ENCODE measurements around the gene ARHGEF37.
"Not testable (repeated sequence)": the region's sequence is repeated elsewhere in the genome, so short reads cannot be mapped to it uniquely, and the experiment has no call there.

The ARHGEF37 gene

GRCh38 chr5:149595105-149595504 lies 13.8 kb downstream of the ARHGEF37 start:
- DNase-seq; in situ Hi-C loops (cut with HindIII; ENCODE audit: low pct_ligation_motif_present, low pct_unique_long_range_greater_than_20kb, low sequenced_read_pairs): not testable (repeated sequence)

DNA sequence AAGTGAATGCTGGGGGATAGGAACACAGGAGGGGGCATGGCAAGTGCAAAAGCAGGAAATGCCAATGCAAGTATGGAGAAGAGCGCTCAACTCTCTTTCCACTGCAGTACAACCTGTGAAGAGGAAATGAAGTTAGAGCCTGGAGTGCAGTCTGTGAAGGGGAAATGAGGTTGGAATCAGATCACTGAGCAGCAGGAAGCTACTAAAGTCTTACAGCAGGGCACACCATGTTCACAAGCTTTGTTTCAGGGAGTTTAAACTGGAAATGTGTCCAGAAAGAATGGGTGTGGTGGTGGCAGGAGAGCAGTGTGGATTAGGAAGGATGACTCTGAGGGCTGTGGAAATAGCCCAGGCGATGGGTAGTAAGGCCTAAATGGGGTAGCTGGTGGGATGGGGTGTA lies 15.4 kb downstream of the ARHGEF37 start:
- in situ Hi-C loops (cut with HindIII; ENCODE audit: low pct_ligation_motif_present, low pct_unique_long_range_greater_than_20kb, low sequenced_read_pairs): no loop called here
- DNase-seq: no peak

DNA sequence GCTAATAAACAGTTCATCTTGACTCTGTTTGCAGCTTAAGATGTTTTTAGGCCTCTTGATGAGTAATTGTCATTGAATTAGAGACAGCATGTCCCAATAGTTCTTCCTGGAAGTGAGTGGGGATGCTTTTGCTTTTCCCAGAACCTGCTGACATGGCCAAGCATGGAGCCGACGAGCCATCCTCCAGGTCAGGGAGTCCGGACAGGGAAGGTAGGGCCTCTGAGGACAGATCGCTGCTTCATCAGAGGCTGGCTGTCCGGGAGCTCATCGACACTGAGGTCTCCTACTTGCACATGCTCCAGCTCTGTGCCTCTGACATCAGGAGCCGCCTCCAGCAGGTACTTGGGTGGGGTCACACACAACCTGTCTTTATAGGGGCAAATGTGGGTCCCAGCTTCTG lies 16.3 kb downstream of the ARHGEF37 start:
- in situ Hi-C loops (cut with HindIII; ENCODE audit: low pct_ligation_motif_present, low pct_unique_long_range_greater_than_20kb, low sequenced_read_pairs): no loop called here
- DNase-seq: no peak

- in situ Hi-C loops (cut with HindIII; ENCODE audit: low pct_ligation_motif_present, low pct_unique_long_range_greater_than_20kb, low sequenced_read_pairs); DNase-seq: not testable (repeated sequence)
Observed at GRCh38 chr5:149598234-149598633, 16.9 kb downstream of the ARHGEF37 start.

GRCh38 chr5:149598966-149599365 lies 17.7 kb downstream of the ARHGEF37 start:
- no peak for DNase-seq
- in situ Hi-C loops (cut with HindIII; ENCODE audit: low pct_ligation_motif_present, low pct_unique_long_range_greater_than_20kb, low sequenced_read_pairs): no loop called here

DNA sequence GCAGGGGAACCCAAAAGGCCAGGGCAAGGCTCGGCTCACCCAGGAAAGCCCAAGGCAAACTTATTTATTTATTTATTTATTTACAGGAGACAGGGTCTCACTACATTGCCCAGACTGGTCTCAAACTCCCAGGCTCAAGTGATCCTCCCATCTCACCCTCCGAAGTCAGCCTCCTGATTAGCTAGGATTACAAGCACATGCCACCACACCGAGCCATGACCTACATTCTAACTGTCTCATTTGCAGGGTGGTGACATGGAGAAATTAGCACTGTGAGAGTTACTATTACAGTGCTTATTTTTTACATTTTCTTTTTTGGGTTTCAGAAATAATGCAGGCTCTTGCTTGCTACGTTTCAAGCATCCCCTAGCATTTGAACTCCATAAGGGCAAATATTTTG lies 18.1 kb downstream of the ARHGEF37 start:
- in situ Hi-C loops (cut with HindIII; ENCODE audit: low pct_ligation_motif_present, low pct_unique_long_range_greater_than_20kb, low sequenced_read_pairs): no loop called here
- no peak for DNase-seq

DNA sequence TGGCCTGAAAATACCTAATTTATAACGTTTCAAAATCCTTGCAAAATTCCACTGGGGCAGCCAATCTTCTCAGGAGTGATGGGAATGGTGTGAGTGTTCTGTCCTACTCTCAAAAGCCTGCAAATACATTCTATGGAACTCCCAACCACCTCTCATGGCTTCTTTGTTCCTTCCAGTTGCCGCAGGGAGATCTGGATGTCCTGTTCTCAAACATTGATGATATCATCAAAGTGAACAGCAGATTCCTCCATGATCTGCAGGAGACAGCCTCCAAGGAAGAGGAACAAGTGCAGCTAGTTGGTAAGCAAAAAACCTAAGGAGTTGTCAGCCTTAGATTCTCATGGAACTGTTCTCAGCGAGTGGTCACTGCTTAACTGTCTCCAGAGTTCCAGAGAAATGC lies 19.6 kb downstream of the ARHGEF37 start:
- DNase-seq: no peak
- in situ Hi-C loops (cut with HindIII; ENCODE audit: low pct_ligation_motif_present, low pct_unique_long_range_greater_than_20kb, low sequenced_read_pairs): no loop called here

DNA sequence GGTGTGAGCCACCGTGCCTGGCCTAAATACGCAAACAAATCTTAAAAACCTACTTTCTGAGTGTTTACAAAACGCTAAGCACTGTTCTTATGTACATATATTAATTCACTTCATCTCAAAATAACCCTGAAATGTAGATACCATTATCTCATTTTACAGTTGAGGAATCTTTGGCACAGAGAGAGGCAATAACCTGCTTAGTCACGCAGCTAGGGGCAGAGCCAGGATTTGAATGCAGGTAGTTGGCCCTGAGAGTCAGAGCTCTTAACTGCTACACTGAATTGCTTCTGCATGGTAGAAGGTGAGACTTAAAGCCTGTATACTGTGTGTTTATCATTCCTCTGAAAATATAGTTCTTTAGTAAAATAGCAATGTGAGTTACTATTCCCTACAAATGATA lies 21.9 kb downstream of the ARHGEF37 start:
- in situ Hi-C loops (cut with HindIII; ENCODE audit: low pct_ligation_motif_present, low pct_unique_long_range_greater_than_20kb, low sequenced_read_pairs): no loop called here
- DNase-seq: no peak

GRCh38 chr5:149603920-149604319 lies 22.6 kb downstream of the ARHGEF37 start:
- no peak for DNase-seq
- in situ Hi-C loops (cut with HindIII; ENCODE audit: low pct_ligation_motif_present, low pct_unique_long_range_greater_than_20kb, low sequenced_read_pairs): no loop called here

GRCh38 chr5:149604321-149604720 lies 23.0 kb downstream of the ARHGEF37 start:
- in situ Hi-C loops (cut with HindIII; ENCODE audit: low pct_ligation_motif_present, low pct_unique_long_range_greater_than_20kb, low sequenced_read_pairs): no loop called here
- DNase-seq: no peak

GRCh38 chr5:149605354-149605997 lies 24.2 kb downstream of the ARHGEF37 start:
- in situ Hi-C loops (cut with HindIII; ENCODE audit: low pct_ligation_motif_present, low pct_unique_long_range_greater_than_20kb, low sequenced_read_pairs): no loop called here
- DNase-seq: no peak

GRCh38 chr5:149605998-149606724 lies 24.9 kb downstream of the ARHGEF37 start:
- peak; percentile 50 for DNase-seq
- in situ Hi-C loops (cut with HindIII; ENCODE audit: low pct_ligation_motif_present, low pct_unique_long_range_greater_than_20kb, low sequenced_read_pairs): no loop called here

- in situ Hi-C loops (cut with HindIII; ENCODE audit: low pct_ligation_motif_present, low pct_unique_long_range_greater_than_20kb, low sequenced_read_pairs): no loop called here
- no peak for DNase-seq
Observed at GRCh38 chr5:149608936-149609545, 27.7 kb downstream of the ARHGEF37 start.

GRCh38 chr5:149609640-149610219 lies 28.4 kb downstream of the ARHGEF37 start:
- no peak for DNase-seq
- in situ Hi-C loops (cut with HindIII; ENCODE audit: low pct_ligation_motif_present, low pct_unique_long_range_greater_than_20kb, low sequenced_read_pairs): no loop called here

GRCh38 chr5:149610589-149611255 lies 29.4 kb downstream of the ARHGEF37 start:
- in situ Hi-C loops (cut with HindIII; ENCODE audit: low pct_ligation_motif_present, low pct_unique_long_range_greater_than_20kb, low sequenced_read_pairs): no loop called here
- no peak for DNase-seq

DNA sequence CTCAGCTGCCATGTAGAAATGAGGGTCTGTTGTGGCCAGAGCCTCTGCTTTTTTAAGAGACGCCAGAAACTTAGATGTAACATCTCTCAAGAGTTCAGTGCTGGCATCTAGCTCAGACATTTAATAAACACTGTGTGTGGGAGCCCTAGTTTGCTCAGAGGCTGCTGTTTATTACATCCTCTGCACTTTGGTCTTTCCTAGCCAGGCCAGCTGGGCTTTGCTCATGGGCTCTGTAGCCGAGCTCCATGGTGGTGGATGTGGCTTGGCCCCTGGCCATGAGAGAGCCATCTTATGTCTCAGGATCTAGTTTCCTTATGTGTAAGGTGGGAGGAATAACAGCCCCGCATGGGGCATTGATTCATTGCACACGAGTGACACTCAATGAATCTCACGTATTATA lies 30.0 kb downstream of the ARHGEF37 start:
- in situ Hi-C loops (cut with HindIII; ENCODE audit: low pct_ligation_motif_present, low pct_unique_long_range_greater_than_20kb, low sequenced_read_pairs): no loop called here
- no peak for DNase-seq

DNA sequence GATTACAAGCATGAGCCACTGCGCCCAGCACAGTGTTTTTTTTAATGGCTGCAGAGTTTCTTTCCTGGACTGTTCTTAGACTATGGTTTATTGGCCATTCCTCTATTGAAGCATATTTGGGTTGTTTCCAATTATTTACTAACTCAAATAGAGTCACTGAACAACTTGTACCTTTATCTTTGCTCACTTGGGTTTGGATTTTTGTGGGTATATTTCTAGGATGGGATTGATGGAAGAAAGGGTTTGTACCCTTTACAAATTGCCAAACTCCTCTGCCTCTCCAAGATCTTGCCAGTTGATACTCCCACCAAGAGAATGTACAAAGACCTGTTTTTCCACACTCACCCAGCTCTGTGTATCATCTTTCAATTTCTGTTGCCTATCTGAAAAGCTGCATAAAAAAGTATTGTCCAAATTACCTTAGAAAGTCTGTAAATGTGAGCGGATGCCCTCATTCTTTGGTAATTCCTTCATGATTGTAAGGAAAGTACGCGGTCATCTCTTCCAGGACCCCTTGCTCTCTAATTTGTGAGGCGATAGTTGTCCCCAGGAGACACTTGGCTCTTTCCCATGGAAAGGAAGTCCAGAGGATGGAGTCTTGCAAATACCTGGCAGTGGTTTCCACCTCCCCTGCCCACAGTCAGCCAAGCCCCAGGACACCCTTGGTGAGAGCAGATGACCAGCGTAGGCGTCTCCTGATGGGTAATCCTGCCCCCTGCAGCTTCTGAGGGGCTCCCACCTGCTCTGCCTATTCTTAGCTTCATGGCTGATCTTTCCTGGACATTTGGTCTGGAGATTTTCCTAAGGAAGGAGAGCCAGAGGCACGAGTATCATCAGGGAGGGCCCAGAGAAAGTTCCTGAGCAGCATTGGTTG lies 33.0 kb downstream of the ARHGEF37 start:
- in situ Hi-C loops (cut with HindIII; ENCODE audit: low pct_ligation_motif_present, low pct_unique_long_range_greater_than_20kb, low sequenced_read_pairs): no loop called here
- no peak for DNase-seq

DNA sequence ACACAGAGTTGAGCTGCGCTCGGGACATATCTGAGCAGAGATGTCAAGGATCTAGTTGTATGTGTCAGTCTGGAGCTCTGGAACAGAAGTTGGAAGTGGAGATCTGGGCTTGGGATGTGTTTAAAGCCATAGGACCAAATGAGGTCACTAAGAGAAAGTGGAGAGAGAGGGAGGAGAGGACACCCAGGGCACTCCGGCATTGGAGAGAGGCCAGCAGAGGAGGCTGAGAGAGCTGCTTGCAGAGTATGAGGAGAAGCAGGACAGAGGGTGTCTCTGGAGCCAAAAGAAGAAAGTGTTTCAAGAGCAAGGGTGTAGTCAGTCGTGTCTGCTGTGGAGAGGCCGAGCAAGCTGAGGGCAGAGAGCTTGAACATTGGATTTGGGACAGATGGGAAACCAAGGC lies 34.7 kb downstream of the ARHGEF37 start:
- no peak for DNase-seq
- in situ Hi-C loops (cut with HindIII; ENCODE audit: low pct_ligation_motif_present, low pct_unique_long_range_greater_than_20kb, low sequenced_read_pairs): no loop called here

All from ACHN (cell line).